HG03045 (cell line): ENCODE measurements around the gene GAGE12J.
"Not testable (repeated sequence)": the region's sequence is repeated elsewhere in the genome, so short reads cannot be mapped to it uniquely, and the experiment has no call there.

Experiments
- ATAC-seq: cut with Tn5 transposase; IDR thresholded peaks from one replicate; pipeline ENCODE4 v1.9.1; 2021; ENCODE audit warnings: mild to moderate bottlenecking, moderate library complexity; ENCODE audit not compliant: unreplicated experiment

GAGE12J gene

GRCh38 chrX:49309401-49309981, 12.3 kb upstream of the GAGE12J start:
- no peak for ATAC-seq

DNA sequence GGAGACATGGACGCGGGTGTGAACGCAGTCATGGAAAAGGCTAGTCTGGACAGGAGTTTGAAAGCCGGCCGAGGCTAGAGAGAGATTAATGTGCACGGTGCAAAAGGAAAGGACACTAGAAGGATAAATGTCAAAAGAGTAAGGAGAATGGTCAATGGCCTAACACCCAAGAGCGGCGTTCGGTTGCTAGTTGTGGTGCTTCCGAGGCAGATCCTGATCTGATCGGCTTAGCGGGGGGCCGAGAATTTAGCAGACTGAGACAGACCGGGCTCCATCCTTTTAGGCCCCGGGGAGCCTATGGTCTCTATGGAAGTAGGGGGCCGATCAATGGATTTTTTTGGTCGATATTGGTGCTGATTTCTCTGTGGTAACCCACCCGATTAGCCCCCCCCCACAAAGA, 11.5 kb upstream of the GAGE12J start:
- no peak for ATAC-seq

- no peak for ATAC-seq
These were observed 9.7 kb upstream of the GAGE12J start for GRCh38 chrX:49312176-49312575.

GRCh38 chrX:49316085-49316484, 5.8 kb upstream of the GAGE12J start:
- ATAC-seq: no peak

GRCh38 chrX:49322266-49322665, 429 bp downstream of the GAGE12J start:
- ATAC-seq: not testable (repeated sequence)

GRCh38 chrX:49323735-49324134, 1.9 kb downstream of the GAGE12J start:
- ATAC-seq: not testable (repeated sequence)

- not testable (repeated sequence) for ATAC-seq
These were observed 8.6 kb downstream of the GAGE12J start for GRCh38 chrX:49330421-49330820.

- not testable (repeated sequence) for ATAC-seq
These were observed 9.4 kb downstream of the GAGE12J start, which contains the start of gene GAGE13 for GRCh38 chrX:49331282-49331681. GAGE13 (plus strand) TSS chrX:49331582; CDS start chrX:49332738, 1,156 bp downstream.

DNA sequence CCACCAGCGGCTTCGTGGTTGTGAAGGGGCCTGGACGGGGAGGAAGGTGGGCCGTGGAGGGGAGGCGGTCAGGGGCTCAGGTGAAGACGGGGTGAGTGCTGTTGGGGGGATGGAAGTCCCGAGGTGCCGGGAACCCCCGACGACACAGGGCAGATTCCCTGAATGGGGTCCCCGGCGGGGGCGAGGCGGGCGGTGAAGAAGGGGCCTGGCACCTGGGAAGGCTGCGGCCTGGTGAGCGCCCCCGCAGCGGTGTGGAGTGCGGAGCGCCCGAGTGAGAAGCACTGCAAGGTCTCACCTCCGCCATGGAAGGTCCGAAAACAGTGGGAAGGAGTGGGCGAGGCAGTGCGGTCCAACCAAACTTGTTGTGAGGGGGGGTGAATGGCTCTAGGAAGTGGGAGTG, 10.0 kb downstream of the GAGE12J start:
- ATAC-seq: not testable (repeated sequence)

DNA sequence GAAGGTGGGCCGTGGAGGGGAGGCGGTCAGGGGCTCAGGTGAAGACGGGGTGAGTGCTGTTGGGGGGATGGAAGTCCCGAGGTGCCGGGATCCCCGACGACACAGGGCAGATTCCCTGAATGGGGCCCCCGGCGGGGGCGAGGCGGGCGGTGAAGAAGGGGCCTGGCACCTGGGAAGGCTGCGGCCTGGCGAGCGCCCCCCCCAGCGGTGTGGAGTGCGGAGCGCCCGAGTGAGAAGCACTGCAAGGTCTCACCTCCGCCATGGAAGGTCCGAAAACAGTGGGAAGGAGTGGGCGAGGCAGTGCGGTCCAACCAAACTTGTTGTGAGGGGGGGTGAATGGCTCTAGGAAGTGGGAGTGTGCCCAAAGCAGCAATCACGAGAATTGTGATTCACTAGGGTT, 19.6 kb downstream of the GAGE12J start:
- not testable (repeated sequence) for ATAC-seq

- ATAC-seq: not testable (repeated sequence)
These were observed 22.8 kb downstream of the GAGE12J start for GRCh38 chrX:49344496-49345175.

DNA sequence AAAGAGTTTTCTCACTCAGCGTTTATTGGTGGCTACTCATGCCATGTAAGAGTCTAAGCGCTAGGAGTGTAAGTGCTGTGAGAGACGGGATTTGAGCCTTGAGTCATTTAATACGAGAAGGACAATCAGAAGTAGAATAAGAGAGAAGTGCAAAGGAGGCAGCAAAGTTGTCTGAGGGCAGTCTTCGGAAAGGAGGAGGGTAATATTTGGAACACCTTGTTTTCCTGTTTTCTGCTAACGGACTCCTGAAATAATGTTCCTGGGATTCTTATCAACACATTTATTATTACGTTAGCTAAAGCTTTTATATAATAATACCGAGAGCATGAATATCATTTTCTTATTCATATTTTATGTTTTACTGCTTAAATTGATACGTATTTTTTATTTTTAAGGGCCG, 23.6 kb downstream of the GAGE12J start:
- ATAC-seq: not testable (repeated sequence)

DNA sequence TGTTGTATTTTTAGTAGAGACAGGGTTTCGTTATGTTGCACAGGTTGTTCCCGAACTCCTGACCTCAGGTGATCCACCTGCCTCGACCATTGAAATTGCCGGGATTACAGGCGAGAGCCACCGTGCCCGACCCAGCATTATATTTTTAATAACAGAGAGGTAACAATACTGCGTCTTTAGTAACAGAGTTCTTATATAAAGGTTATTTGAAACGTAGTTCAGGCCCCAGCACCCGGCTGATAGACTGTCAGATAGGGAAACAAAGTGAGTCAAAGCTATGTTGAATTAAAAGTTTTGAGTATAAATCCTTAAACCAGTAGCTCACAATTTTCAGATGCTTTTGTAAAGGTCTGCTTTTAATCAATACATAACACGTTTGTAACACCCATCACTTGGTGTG, 24.3 kb downstream of the GAGE12J start:
- ATAC-seq: not testable (repeated sequence)
